H9 (cell line): ENCODE results near the gene KRTAP5-4. TPM values are rescaled to one million over a fixed set of nuclear protein-coding genes. Genes with fewer than 3 reads are reported as not detected.

ENCODE experiments used
- DNase-seq: peaks from one replicate; pipeline ENCODE4 v3.0.0-alpha.2; 2017
- H2AFZ ChIP-seq: one replicate; pipeline ENCODE4 v1.6.1; 2013; ENCODE audit warnings: mild to moderate bottlenecking, low read length, control low read depth, moderate library complexity
- H2AK5ac ChIP-seq: 2 replicates; pipeline ENCODE4 v1.6.1; 2013; ENCODE audit warnings: low read length, control low read depth, mixed read lengths; ENCODE audit not compliant: insufficient read length
- H2BK120ac ChIP-seq: one replicate; pipeline ENCODE4 v1.6.1; 2013; ENCODE audit warnings: low read depth, mild to moderate bottlenecking, low read length, control low read depth, inconsistent platforms; ENCODE audit not compliant: poor library complexity, severe bottlenecking
- H2BK12ac ChIP-seq: 2 replicates; pipeline ENCODE4 v1.6.1; 2013; ENCODE audit warnings: low read length, control low read depth, mixed read lengths, low read depth; ENCODE audit not compliant: insufficient read length
- H2BK15ac ChIP-seq: 2 replicates; pipeline ENCODE4 v1.6.1; 2013; ENCODE audit warnings: low read depth, low read length, control low read depth
- H2BK20ac ChIP-seq: one replicate; pipeline ENCODE4 v1.6.1; 2013; ENCODE audit warnings: low read depth, mild to moderate bottlenecking, low read length, control low read depth, inconsistent platforms; ENCODE audit not compliant: poor library complexity, severe bottlenecking
- H2BK5ac ChIP-seq: 2 replicates; pipeline ENCODE4 v1.6.1; 2013; ENCODE audit warnings: low read length, control low read depth, mixed read lengths; ENCODE audit not compliant: insufficient read length
- H3K14ac ChIP-seq: 2 replicates; pipeline ENCODE4 v1.6.1; 2013; ENCODE audit warnings: low read length, control low read depth; ENCODE audit not compliant: insufficient read depth
- H3K18ac ChIP-seq: 2 replicates; pipeline ENCODE4 v1.6.1; 2013; ENCODE audit warnings: low read depth, mild to moderate bottlenecking, mixed read lengths, low read length, control low read depth; ENCODE audit not compliant: insufficient read length
- H3K23ac ChIP-seq: 2 replicates; pipeline ENCODE4 v1.6.1; 2013; ENCODE audit warnings: low read length, control low read depth, mixed read lengths, low read depth; ENCODE audit not compliant: insufficient read length
- H3K23me2 ChIP-seq: 2 replicates; pipeline ENCODE4 v1.6.1; 2013; ENCODE audit warnings: low read depth, mild to moderate bottlenecking, mixed read lengths, low read length, control low read depth; ENCODE audit not compliant: insufficient read length, poor library complexity, severe bottlenecking
- H3K27ac ChIP-seq: 2 replicates; pipeline ENCODE4 v1.5.1; 2013; ENCODE audit warnings: low read length, control low read depth, mixed read lengths, low read depth; ENCODE audit not compliant: insufficient read length
- H3K27me3 ChIP-seq: 2 replicates; pipeline ENCODE4 v1.6.1; 2013; ENCODE audit warnings: low read length, control low read depth, inconsistent platforms; ENCODE audit not compliant: insufficient read depth
- H3K4ac ChIP-seq: 2 replicates; pipeline ENCODE4 v1.6.1; 2013; ENCODE audit warnings: low read depth, mild to moderate bottlenecking, control low read depth, inconsistent platforms, low read length, moderate library complexity
- H3K4me1 ChIP-seq: 2 replicates; pipeline ENCODE4 v1.6.1; 2013; ENCODE audit warnings: low read length, control low read depth, inconsistent platforms; ENCODE audit not compliant: insufficient read depth
- H3K4me2 ChIP-seq: 2 replicates; pipeline ENCODE4 v1.6.1; 2013; ENCODE audit warnings: low read length, control low read depth, mixed read lengths; ENCODE audit not compliant: insufficient read length, insufficient read depth
- H3K56ac ChIP-seq: 2 replicates; pipeline ENCODE4 v1.6.1; 2013; ENCODE audit warnings: low read depth, mild to moderate bottlenecking, mixed read lengths, low read length, control low read depth; ENCODE audit not compliant: insufficient read length
- H3K79me1 ChIP-seq: 2 replicates; pipeline ENCODE4 v1.6.1; 2013; ENCODE audit warnings: low read depth, mild to moderate bottlenecking, moderate library complexity, low read length, control low read depth, inconsistent platforms; ENCODE audit not compliant: insufficient read depth, poor library complexity, severe bottlenecking
- H3K79me2 ChIP-seq: 2 replicates; pipeline ENCODE4 v1.6.1; 2013; ENCODE audit warnings: low read length, control low read depth, inconsistent platforms; ENCODE audit not compliant: insufficient read depth
- H3K9ac ChIP-seq: 2 replicates; pipeline ENCODE4 v1.6.1; 2013; ENCODE audit warnings: low read length, control low read depth, mixed read lengths; ENCODE audit not compliant: insufficient read length; ENCODE audit errors: extremely low read depth
- H3K9me3 ChIP-seq: one replicate; pipeline ENCODE4 v1.6.1; 2013; ENCODE audit warnings: low read depth, low read length, inconsistent platforms; ENCODE audit not compliant: control insufficient read depth
- H3T11ph ChIP-seq: one replicate; pipeline ENCODE4 v1.6.1; 2013; ENCODE audit warnings: mild to moderate bottlenecking, low read length, control low read depth, inconsistent platforms
- H4K20me1 ChIP-seq: one replicate; pipeline ENCODE4 v1.6.1; 2013; ENCODE audit not compliant: control insufficient read depth, insufficient read length, insufficient read depth
- H4K5ac ChIP-seq: 2 replicates; pipeline ENCODE4 v1.6.1; 2013; ENCODE audit warnings: low read depth, mild to moderate bottlenecking, mixed read lengths, low read length, control low read depth; ENCODE audit not compliant: insufficient read length
- H4K8ac ChIP-seq: replicated peaks from 2 replicates; pipeline ENCODE4 v1.6.1; 2013; ENCODE audit warnings: low read length, control low read depth, mixed read lengths, low read depth; ENCODE audit not compliant: insufficient read length
- H4K91ac ChIP-seq: 2 replicates; pipeline ENCODE4 v1.6.1; 2013; ENCODE audit warnings: low read depth, mild to moderate bottlenecking, moderate library complexity, mixed read lengths, low read length, control low read depth; ENCODE audit not compliant: insufficient read length
- H3K27ac Mint-ChIP-seq, 3 experiments: 2 replicates in 2 of 3; 3 replicates in 1 of 3; pipeline ENCODE4 v1.8.0; 2020 to 2021; ENCODE audit warnings: mixed read lengths in 3 of 3, mild to moderate bottlenecking in 1 of 3, moderate library complexity in 1 of 3
- H3K27me3 Mint-ChIP-seq: 2 replicates; pipeline ENCODE4 v1.8.0; 2021; ENCODE audit warnings: low read depth, mild to moderate bottlenecking, moderate library complexity, mixed read lengths
- H3K36me3 Mint-ChIP-seq, 3 experiments: 2 replicates in 2 of 3; 3 replicates in 1 of 3; pipeline ENCODE4 v1.8.0; 2020 to 2021; ENCODE audit warnings: low read depth in 3 of 3, mixed read lengths in 3 of 3; ENCODE audit not compliant: insufficient read depth in 1 of 3
- H3K4me1 Mint-ChIP-seq, 2 experiments: 2 replicates each; pipeline ENCODE4 v1.8.0; 2020; ENCODE audit warnings: mixed read lengths in 2 of 2
- H3K4me3 Mint-ChIP-seq, 2 experiments: 2 replicates in 1 of 2; 3 replicates in 1 of 2; pipeline ENCODE4 v1.8.0; 2020 to 2021; ENCODE audit warnings: mild to moderate bottlenecking in 2 of 2, mixed read lengths in 2 of 2, moderate library complexity in 1 of 2
- H3K9me3 Mint-ChIP-seq, 2 experiments: 2 replicates in 1 of 2; 3 replicates in 1 of 2; pipeline ENCODE4 v1.8.0; 2020; ENCODE audit warnings: mild to moderate bottlenecking in 2 of 2, mixed read lengths in 2 of 2, moderate library complexity in 1 of 2
- WGBS: extraction: QIAGEN DNeasy Blood & Tissue Kit; methylation state at CpG from one replicate; pipeline ENCODE4 v1.1.7; 2013; ENCODE audit warnings: missing lambda C conversion rate, low lambda C conversion rate, mixed read lengths; ENCODE audit not compliant: insufficient read length; ENCODE audit errors: extremely low coverage; 5-methylcytosine and 5-hydroxymethylcytosine counted together
- total RNA-seq: library from RNA; stranded (reverse); gene quantifications from 2 replicates; pipeline ENCODE4 v1.2.1, GENCODE V29; 2021
- TF ChIP-seq, protein P1 (sequence below): fragments of 200-600 bp; sonication (generic); conservative IDR thresholded peaks from 3 replicates; pipeline ENCODE4 v1.8.0; 2021; ENCODE audit warnings: antibody characterized with exemption, mild to moderate bottlenecking

KRTAP5-4 gene
- total RNA-seq, 1 experiment from 2014 or later = not detected

DNA sequence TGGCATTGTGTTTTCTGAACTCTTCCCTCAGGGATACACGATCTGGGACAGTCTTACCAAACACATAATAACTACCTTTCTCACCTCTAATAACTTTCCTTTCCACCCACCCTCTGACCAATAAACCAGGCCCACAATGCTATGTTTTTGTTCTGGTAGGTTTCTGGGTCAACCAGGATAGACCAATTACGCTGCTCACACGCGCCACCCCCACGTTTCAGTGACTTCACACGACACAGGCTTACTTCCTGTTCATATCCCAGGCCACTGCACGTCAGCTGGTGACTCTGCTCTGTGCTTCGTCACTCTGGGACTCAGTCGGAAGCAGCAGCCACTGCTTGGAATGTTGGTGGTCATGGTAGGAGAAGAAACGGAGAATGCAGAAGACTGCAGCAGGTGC is 2.5 kb downstream of the KRTAP5-4 start:
- Mint-ChIP-seq H3K9me3 (peaks cover 8 to 12% of the 10 kb centered on the region in 2 experiments), H3K27ac (no peak overlapping the region), H3K36me3 (0 out of 7 replicates have a peak, but pooled peaks cover 0 to 7% (median 0%) of the 10 kb centered on the region in 3 experiments), H3K4me3 (no peak overlapping the region), H3K27me3 (peaks cover 64% of the 10 kb centered on the region), H3K4me1 (peaks cover 0 to 5% of the 10 kb centered on the region in 2 experiments; a peak in 2 of 4 replicates)
- TF ChIP-seq, protein P1, sequence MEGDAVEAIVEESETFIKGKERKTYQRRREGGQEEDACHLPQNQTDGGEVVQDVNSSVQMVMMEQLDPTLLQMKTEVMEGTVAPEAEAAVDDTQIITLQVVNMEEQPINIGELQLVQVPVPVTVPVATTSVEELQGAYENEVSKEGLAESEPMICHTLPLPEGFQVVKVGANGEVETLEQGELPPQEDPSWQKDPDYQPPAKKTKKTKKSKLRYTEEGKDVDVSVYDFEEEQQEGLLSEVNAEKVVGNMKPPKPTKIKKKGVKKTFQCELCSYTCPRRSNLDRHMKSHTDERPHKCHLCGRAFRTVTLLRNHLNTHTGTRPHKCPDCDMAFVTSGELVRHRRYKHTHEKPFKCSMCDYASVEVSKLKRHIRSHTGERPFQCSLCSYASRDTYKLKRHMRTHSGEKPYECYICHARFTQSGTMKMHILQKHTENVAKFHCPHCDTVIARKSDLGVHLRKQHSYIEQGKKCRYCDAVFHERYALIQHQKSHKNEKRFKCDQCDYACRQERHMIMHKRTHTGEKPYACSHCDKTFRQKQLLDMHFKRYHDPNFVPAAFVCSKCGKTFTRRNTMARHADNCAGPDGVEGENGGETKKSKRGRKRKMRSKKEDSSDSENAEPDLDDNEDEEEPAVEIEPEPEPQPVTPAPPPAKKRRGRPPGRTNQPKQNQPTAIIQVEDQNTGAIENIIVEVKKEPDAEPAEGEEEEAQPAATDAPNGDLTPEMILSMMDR = no peak
- Histone ChIP-seq H2BK12ac (no peak overlapping the region), H4K5ac (no peak overlapping the region), H3K9ac (no peak overlapping the region), H3T11ph (no peak overlapping the region), H3K79me2 (no peaks in the 10 kb centered on the region), H3K9me3 (no peaks in the 10 kb centered on the region), H4K8ac (no peak overlapping the region), H4K20me1 (no peaks in the 10 kb centered on the region), H3K18ac (no peak overlapping the region), H2BK20ac (no peak overlapping the region), H3K23ac (no peak overlapping the region), H3K79me1 (no peaks in the 10 kb centered on the region), H2BK15ac (no peak overlapping the region), H3K4ac (no peak overlapping the region), H3K4me2 (no peak overlapping the region), H3K23me2 (no peaks in the 10 kb centered on the region), H3K14ac (no peak overlapping the region), H2BK120ac (no peak overlapping the region), H3K4me1 (no peaks in the 10 kb centered on the region), H4K91ac (no peak overlapping the region), H3K27ac (no peak overlapping the region), H3K27me3 (no peaks in the 10 kb centered on the region), H2AK5ac (no peak overlapping the region), H2BK5ac (no peak overlapping the region), H3K56ac (no peak overlapping the region), H2AFZ (no peak overlapping the region)
- WGBS = no CpG with 5 or more reads among the region's 10 CpGs
- DNase-seq = no peak
